ENCODE results near the gene KIF2C.
"Not testable (repeated sequence)": the region's sequence is repeated elsewhere in the genome, so short reads cannot be mapped to it uniquely, and the experiment has no call there.

Gene KIF2C

GRCh38 chr1:44805311-44806024 lies 65.8 kb downstream of the KIF2C start:
- H3K4me1 Mint-ChIP-seq (ENCODE audit: low read depth) = peaks cover 59% of the 10 kb centered on the region
- H3K27me3 Mint-ChIP-seq (ENCODE audit: low read depth) = no peaks in the 10 kb centered on the region
- H3K27ac Mint-ChIP-seq = peak overlapping the region; percentile 68
- no peaks in the 10 kb centered on the region for H3K9me3 Mint-ChIP-seq
- peaks cover 54% of the 10 kb centered on the region for H3K36me3 Mint-ChIP-seq (ENCODE audit: low read depth)
- no peak overlapping the region for H3K4me3 Mint-ChIP-seq

GRCh38 chr1:44806025-44806703 lies 66.5 kb downstream of the KIF2C start:
- no peaks in the 10 kb centered on the region for H3K9me3 Mint-ChIP-seq
- no peaks in the 10 kb centered on the region for H3K27me3 Mint-ChIP-seq (ENCODE audit: low read depth)
- H3K4me3 Mint-ChIP-seq = no peak overlapping the region
- H3K27ac Mint-ChIP-seq = peak overlapping the region; percentile 99
- peaks cover 64% of the 10 kb centered on the region for H3K4me1 Mint-ChIP-seq (ENCODE audit: low read depth)
- H3K36me3 Mint-ChIP-seq (ENCODE audit: low read depth) = peaks cover 54% of the 10 kb centered on the region

- no peaks in the 10 kb centered on the region for H3K27me3 Mint-ChIP-seq (ENCODE audit: low read depth)
- no peaks in the 10 kb centered on the region for H3K9me3 Mint-ChIP-seq
- peaks cover 57% of the 10 kb centered on the region for H3K36me3 Mint-ChIP-seq (ENCODE audit: low read depth)
- H3K27ac Mint-ChIP-seq = peak within 1 kb of the TSS; percentile 99
- peak within 1 kb of the TSS; percentile 79 for H3K4me3 Mint-ChIP-seq
- H3K4me1 Mint-ChIP-seq (ENCODE audit: low read depth) = peaks cover 67% of the 10 kb centered on the region
Measured at GRCh38 chr1:44806704-44807363, 67.2 kb downstream of the KIF2C start, which contains the start of gene DYNLT4. Gene DYNLT4 (minus strand): TSS chr1:44807351. CDS start chr1:44806668, 683 bp downstream.

GRCh38 chr1:44807364-44808062 lies 67.9 kb downstream of the KIF2C start:
- Mint-ChIP-seq H3K36me3 (ENCODE audit: low read depth) (peaks cover 56% of the 10 kb centered on the region), H3K9me3 (no peaks in the 10 kb centered on the region), H3K4me3 (peak overlapping the region; percentile 79), H3K27me3 (ENCODE audit: low read depth) (no peaks in the 10 kb centered on the region), H3K4me1 (ENCODE audit: low read depth) (peaks cover 67% of the 10 kb centered on the region), H3K27ac (peak overlapping the region; percentile 99)

- H3K27ac Mint-ChIP-seq = peak within 1 kb of the TSS; percentile 99
Measured at GRCh38 chr1:44808063-44808937, 68.7 kb downstream of the KIF2C start, which contains the start of gene BTBD19. Gene BTBD19 (plus strand): TSS chr1:44808523. CDS start chr1:44808821, 298 bp downstream.

GRCh38 chr1:44808938-44809917 lies 69.6 kb downstream of the KIF2C start:
- H3K4me3 Mint-ChIP-seq = peak overlapping the region; percentile 66

More at GRCh38 chr1:44808063-44808937, 68.7 kb downstream of the KIF2C start, which contains the start of gene BTBD19:
- H3K27me3 Mint-ChIP-seq (ENCODE audit: low read depth) = no peaks in the 10 kb centered on the region
- H3K36me3 Mint-ChIP-seq (ENCODE audit: low read depth) = peaks cover 49% of the 10 kb centered on the region
- peak within 1 kb of the TSS; percentile 79 for H3K4me3 Mint-ChIP-seq
- no peaks in the 10 kb centered on the region for H3K9me3 Mint-ChIP-seq
- H3K4me1 Mint-ChIP-seq (ENCODE audit: low read depth) = peaks cover 61% of the 10 kb centered on the region

GRCh38 chr1:44810101-44810761 lies 70.6 kb downstream of the KIF2C start:
- Mint-ChIP-seq H3K4me3 (no peak overlapping the region), H3K4me1 (ENCODE audit: low read depth) (peaks cover 67% of the 10 kb centered on the region), H3K27me3 (ENCODE audit: low read depth) (no peaks in the 10 kb centered on the region), H3K9me3 (no peaks in the 10 kb centered on the region), H3K27ac (peak overlapping the region; percentile 99), H3K36me3 (ENCODE audit: low read depth) (peaks cover 41% of the 10 kb centered on the region)

More at GRCh38 chr1:44808938-44809917, 69.6 kb downstream of the KIF2C start:
- no peaks in the 10 kb centered on the region for H3K27me3 Mint-ChIP-seq (ENCODE audit: low read depth)
- peaks cover 63% of the 10 kb centered on the region for H3K4me1 Mint-ChIP-seq (ENCODE audit: low read depth)
- peaks cover 41% of the 10 kb centered on the region for H3K36me3 Mint-ChIP-seq (ENCODE audit: low read depth)
- H3K27ac Mint-ChIP-seq = peak overlapping the region; percentile 99
- H3K9me3 Mint-ChIP-seq = no peaks in the 10 kb centered on the region

GRCh38 chr1:44810762-44811105 lies 71.1 kb downstream of the KIF2C start:
- peaks cover 66% of the 10 kb centered on the region for H3K4me1 Mint-ChIP-seq (ENCODE audit: low read depth)
- H3K27ac Mint-ChIP-seq = peak overlapping the region; percentile 99
- not testable (repeated sequence) for H3K4me3 Mint-ChIP-seq; H3K27me3 Mint-ChIP-seq (ENCODE audit: low read depth); H3K9me3 Mint-ChIP-seq
- peaks cover 42% of the 10 kb centered on the region for H3K36me3 Mint-ChIP-seq (ENCODE audit: low read depth)

GRCh38 chr1:44811234-44811633 lies 71.6 kb downstream of the KIF2C start:
- peaks cover 41% of the 10 kb centered on the region for H3K36me3 Mint-ChIP-seq (ENCODE audit: low read depth)
- H3K27me3 Mint-ChIP-seq (ENCODE audit: low read depth) = no peaks in the 10 kb centered on the region
- H3K4me3 Mint-ChIP-seq = peak overlapping the region; percentile 38
- H3K9me3 Mint-ChIP-seq = no peaks in the 10 kb centered on the region
- peaks cover 65% of the 10 kb centered on the region for H3K4me1 Mint-ChIP-seq (ENCODE audit: low read depth)
- peak overlapping the region; percentile 99 for H3K27ac Mint-ChIP-seq

GRCh38 chr1:44812822-44813543 lies 73.3 kb downstream of the KIF2C start:
- Mint-ChIP-seq H3K4me1 (ENCODE audit: low read depth) (peaks cover 57% of the 10 kb centered on the region), H3K36me3 (ENCODE audit: low read depth) (peaks cover 35% of the 10 kb centered on the region), H3K4me3 (peak overlapping the region; percentile 91), H3K27ac (no peak overlapping the region), H3K27me3 (ENCODE audit: low read depth) (no peaks in the 10 kb centered on the region), H3K9me3 (no peaks in the 10 kb centered on the region)

- H3K4me1 Mint-ChIP-seq (ENCODE audit: low read depth) = peaks cover 46% of the 10 kb centered on the region
- peaks cover 26% of the 10 kb centered on the region for H3K36me3 Mint-ChIP-seq (ENCODE audit: low read depth)
- H3K27me3 Mint-ChIP-seq (ENCODE audit: low read depth); H3K27ac Mint-ChIP-seq; H3K9me3 Mint-ChIP-seq: not testable (repeated sequence)
- H3K4me3 Mint-ChIP-seq = peak overlapping the region; percentile 72
Measured at GRCh38 chr1:44815926-44816325, 76.3 kb downstream of the KIF2C start.

GRCh38 chr1:44817307-44817706 lies 77.7 kb downstream of the KIF2C start:
- Mint-ChIP-seq H3K4me3 (peak overlapping the region; percentile 15), H3K27me3 (ENCODE audit: low read depth) (no peaks in the 10 kb centered on the region), H3K9me3 (no peaks in the 10 kb centered on the region), H3K27ac (peak overlapping the region; percentile 32), H3K36me3 (ENCODE audit: low read depth) (peaks cover 17% of the 10 kb centered on the region), H3K4me1 (ENCODE audit: low read depth) (peaks cover 40% of the 10 kb centered on the region)

Data from T-helper 1 cell treated with Interleukin-12 subunit alpha and Interleukin-12 subunit beta and Interleukin-4 antibody, amounts not matched to agents 30 μg/mL and 1 μg/mL, for 36 hours (primary cell).